ENCODE data around the gene SLC11A2. TPM values are rescaled to one million over a fixed set of nuclear protein-coding genes. Genes with fewer than 3 reads are reported as not detected.
A peak's percentile ranks its signal among the peaks of the same experiment; 100 is the strongest.

Gene SLC11A2
- total and polyA plus RNA-seq, 2 experiments from 2014 or later, result 18.7 to 22.8 TPM

DNA sequence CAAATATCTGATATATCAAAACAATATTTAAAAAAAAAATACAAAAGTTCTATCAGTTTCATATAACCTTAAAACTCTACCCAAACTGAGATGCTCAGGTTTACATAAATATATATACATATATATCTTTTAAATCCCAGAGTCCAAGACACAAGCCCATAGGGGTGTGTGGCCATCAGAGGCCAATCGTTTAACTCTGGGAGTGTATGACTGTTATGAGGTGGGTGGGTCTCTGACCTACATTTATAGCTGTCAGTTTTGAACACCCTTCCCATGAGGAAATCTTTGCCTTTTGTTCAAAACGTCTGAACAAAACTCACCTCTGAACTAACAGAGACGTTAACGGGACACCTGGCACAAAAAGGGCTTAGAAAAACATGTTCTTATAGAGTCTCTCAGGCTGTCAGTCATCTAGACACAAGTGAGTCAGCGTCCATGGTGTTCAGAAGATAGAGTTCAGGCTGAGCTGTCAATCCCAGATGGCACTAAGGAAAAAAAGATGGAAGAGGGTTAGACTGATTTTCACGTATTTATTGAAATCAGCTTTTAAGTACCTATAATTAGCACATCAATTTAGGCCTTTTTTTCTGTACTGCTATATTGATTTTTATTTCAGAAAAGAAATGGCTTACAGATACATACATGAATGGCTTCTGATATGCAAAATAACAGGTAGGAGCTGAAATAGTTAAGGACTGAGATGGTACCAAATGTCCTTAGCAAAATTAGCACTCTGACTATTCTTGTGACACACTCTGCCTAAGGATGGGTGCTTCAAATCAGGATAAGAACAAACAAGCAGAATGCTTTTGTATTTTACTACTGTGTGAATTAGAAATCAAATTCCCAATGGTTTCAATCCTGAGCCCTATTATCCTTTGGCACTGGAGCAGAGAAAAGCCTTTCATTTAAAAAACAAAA is 44.6 kb downstream of the SLC11A2 start:
- Histone ChIP-seq H2AFZ (no peak overlapping the region), H3K27ac (no peak overlapping the region), H3K4me3 (no peak overlapping the region), H3K4me2 (ENCODE audit: unreplicated experiment) (no peak overlapping the region), H4K20me1 (ENCODE audit: insufficient read depth) (no peaks in the 10 kb centered on the region), H3K36me3 (ENCODE audit: low read depth) (0 out of 2 replicates have a peak, but pooled peaks cover 2% of the 10 kb centered on the region), H3K4me1 (ENCODE audit: insufficient read depth) (peaks cover 20% of the 10 kb centered on the region), H3K9ac (no peak overlapping the region), H3K9me3 (ENCODE audit: low read depth) (no peaks in the 10 kb centered on the region), H3F3A (ENCODE audit: insufficient read depth) (peaks cover 22% of the 10 kb centered on the region), H3K27me3 (replicated peaks; ENCODE audit: insufficient read depth) (no peaks in the 10 kb centered on the region), H3K79me2 (ENCODE audit: insufficient read depth) (no peaks in the 10 kb centered on the region), H3K9me2 (ENCODE audit: insufficient read depth) (no peaks in the 10 kb centered on the region)
- TF ChIP-seq EZH2 (IDR thresholded peaks at IDR 0.05; ENCODE audit: insufficient read depth, poor library complexity, severe bottlenecking), result no peak
- no peak for TF ChIP-seq EZH2phosphoT487 (IDR thresholded peaks at IDR 0.05; ENCODE audit: insufficient read depth, low read depth)
- WGBS, 2 experiments (ENCODE audit: low coverage in 1 of 2, low lambda C conversion rate in 2 of 2, missing lambda C conversion rate in 2 of 2), result 81% methylated on average over 6 of the region's 6 CpGs
- no peak for DNase-seq
- in situ Hi-C loops (cut with MboI), result no loop called here

DNA sequence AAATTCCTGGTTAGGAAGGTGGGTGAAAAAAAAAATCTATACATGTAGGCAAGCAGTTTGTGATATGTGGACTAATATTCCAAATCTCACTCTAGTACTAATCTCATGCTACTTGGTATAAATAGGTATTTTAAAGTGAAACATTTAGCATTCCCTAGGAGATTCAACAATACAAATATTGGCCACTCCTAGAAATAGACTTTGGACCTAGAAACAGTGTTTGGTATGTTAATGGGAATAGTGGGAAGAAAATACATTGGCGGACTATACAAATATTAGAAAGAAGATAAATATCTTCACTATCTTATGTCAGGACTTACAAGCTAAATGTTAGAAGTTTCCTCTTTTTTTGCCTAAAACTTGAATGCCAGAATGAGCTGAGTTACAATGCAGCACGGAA is 45.6 kb downstream of the SLC11A2 start:
- H3K4me2 ChIP-seq (ENCODE audit: unreplicated experiment), result no peak overlapping the region
- in situ Hi-C loops (cut with MboI), result no loop called here
- no peaks in the 10 kb centered on the region for H3K27me3 ChIP-seq (replicated peaks; ENCODE audit: insufficient read depth)
- no peak for DNase-seq
- no peaks in the 10 kb centered on the region for H4K20me1 ChIP-seq (ENCODE audit: insufficient read depth)
- H3K4me1 ChIP-seq (ENCODE audit: insufficient read depth), result peaks cover 16% of the 10 kb centered on the region
- H3K4me3 ChIP-seq, result no peak overlapping the region
- H3K9ac ChIP-seq, result no peak overlapping the region
- no peaks in the 10 kb centered on the region for H3K9me3 ChIP-seq (ENCODE audit: low read depth)
- TF ChIP-seq EZH2 (IDR thresholded peaks at IDR 0.05; ENCODE audit: insufficient read depth, poor library complexity, severe bottlenecking) (no peak), EZH2phosphoT487 (IDR thresholded peaks at IDR 0.05; ENCODE audit: insufficient read depth, low read depth) (no peak)
- no peak overlapping the region for H2AFZ ChIP-seq
- H3K9me2 ChIP-seq (ENCODE audit: insufficient read depth), result no peaks in the 10 kb centered on the region
- 85 to 90% methylated on average over 2 of the region's 2 CpGs for WGBS, 2 experiments (ENCODE audit: low coverage in 1 of 2, low lambda C conversion rate in 2 of 2, missing lambda C conversion rate in 2 of 2)
- no peak overlapping the region for H3K27ac ChIP-seq
- 0 out of 2 replicates have a peak, but pooled peaks cover 2% of the 10 kb centered on the region for H3K36me3 ChIP-seq (ENCODE audit: low read depth)
- peaks cover 18% of the 10 kb centered on the region for H3F3A ChIP-seq (ENCODE audit: insufficient read depth)
- H3K79me2 ChIP-seq (ENCODE audit: insufficient read depth), result no peaks in the 10 kb centered on the region

DNA sequence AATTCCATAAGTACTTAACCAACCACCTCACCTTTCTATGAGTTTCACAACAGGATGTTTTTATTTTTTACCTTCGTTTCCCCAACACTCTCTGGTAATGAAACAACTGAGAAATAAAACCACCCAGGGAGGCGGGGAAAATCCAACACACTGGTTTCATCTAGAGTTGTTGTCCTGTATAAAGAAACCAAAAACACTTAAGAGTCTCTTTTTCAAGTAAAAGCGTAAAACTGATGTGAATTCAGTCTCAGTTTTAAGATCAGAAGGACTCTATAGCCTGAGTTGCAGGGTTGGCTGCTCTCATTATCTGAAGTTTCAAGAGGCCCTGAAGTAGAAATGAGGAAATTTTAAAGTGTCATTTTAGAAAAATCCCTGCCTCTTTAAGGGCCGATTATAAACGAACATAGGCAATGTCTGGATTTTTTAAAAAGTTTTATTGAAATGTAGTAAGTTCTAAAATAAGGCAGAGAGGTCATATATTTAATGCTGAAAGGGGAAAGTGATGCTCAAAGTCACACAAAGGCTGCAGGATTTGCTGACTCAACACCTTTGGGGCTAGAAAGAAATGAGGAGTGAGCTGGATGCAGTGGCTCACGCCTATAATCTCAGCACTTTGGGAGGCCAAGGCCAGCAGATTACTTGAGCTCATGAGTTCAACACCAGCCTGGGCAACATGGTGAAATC is 46.7 kb downstream of the SLC11A2 start:
- Histone ChIP-seq H3K79me2 (ENCODE audit: insufficient read depth) (no peaks in the 10 kb centered on the region), H3K27ac (no peak overlapping the region), H3K9ac (no peak overlapping the region), H3F3A (ENCODE audit: insufficient read depth) (peaks cover 8% of the 10 kb centered on the region), H2AFZ (no peak overlapping the region), H3K9me2 (ENCODE audit: insufficient read depth) (no peaks in the 10 kb centered on the region), H3K4me1 (ENCODE audit: insufficient read depth) (peaks cover 6% of the 10 kb centered on the region), H3K4me2 (ENCODE audit: unreplicated experiment) (no peak overlapping the region), H4K20me1 (ENCODE audit: insufficient read depth) (no peaks in the 10 kb centered on the region), H3K27me3 (replicated peaks; ENCODE audit: insufficient read depth) (no peaks in the 10 kb centered on the region), H3K4me3 (no peak overlapping the region), H3K9me3 (ENCODE audit: low read depth) (no peaks in the 10 kb centered on the region), H3K36me3 (ENCODE audit: low read depth) (0 out of 2 replicates have a peak, but pooled peaks cover 2% of the 10 kb centered on the region)
- TF ChIP-seq EZH2 (IDR thresholded peaks at IDR 0.05; ENCODE audit: insufficient read depth, poor library complexity, severe bottlenecking) (no peak), EZH2phosphoT487 (IDR thresholded peaks at IDR 0.05; ENCODE audit: insufficient read depth, low read depth) (no peak)
- no peak for DNase-seq
- in situ Hi-C loops (cut with MboI), result no loop called here
- 87 to 89% methylated on average over 6 of the region's 6 CpGs for WGBS, 2 experiments (ENCODE audit: low coverage in 1 of 2, low lambda C conversion rate in 2 of 2, missing lambda C conversion rate in 2 of 2)

DNA sequence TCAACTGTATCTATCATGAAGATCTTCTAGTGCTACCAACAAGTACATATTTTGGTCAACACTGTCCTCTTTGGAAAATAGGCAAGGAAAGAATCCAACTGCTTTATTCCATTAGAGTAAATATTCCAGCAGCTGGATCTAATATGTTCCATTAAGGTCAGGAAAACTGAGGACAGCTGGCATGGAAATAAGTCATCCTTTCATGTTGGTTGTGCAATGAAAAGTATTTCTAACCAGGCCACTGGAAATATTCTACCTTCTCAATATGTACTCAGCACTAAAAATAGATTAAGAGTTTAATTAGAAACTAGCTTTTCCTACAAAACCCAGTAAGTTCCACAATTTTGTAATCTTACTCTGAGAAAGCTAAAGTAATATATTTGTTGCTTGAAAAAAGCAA is 54.2 kb downstream of the SLC11A2 start:
- H2AFZ ChIP-seq, result no peak overlapping the region
- no peak overlapping the region for H3K27ac ChIP-seq
- no peak overlapping the region for H3K4me3 ChIP-seq
- TF ChIP-seq EZH2 (IDR thresholded peaks at IDR 0.05; ENCODE audit: insufficient read depth, poor library complexity, severe bottlenecking) (no peak), EZH2phosphoT487 (IDR thresholded peaks at IDR 0.05; ENCODE audit: insufficient read depth, low read depth) (no peak)
- in situ Hi-C loops (cut with MboI), result no loop called here
- no peaks in the 10 kb centered on the region for H3K27me3 ChIP-seq (replicated peaks; ENCODE audit: insufficient read depth)
- peaks cover 2% of the 10 kb centered on the region for H3K9me3 ChIP-seq (ENCODE audit: low read depth)
- H3K4me1 ChIP-seq (ENCODE audit: insufficient read depth), result 0 out of 2 replicates have a peak, but pooled peaks cover 4% of the 10 kb centered on the region
- DNase-seq, result peak; percentile 59
- no peaks in the 10 kb centered on the region for H3K36me3 ChIP-seq (ENCODE audit: low read depth)
- H3K9ac ChIP-seq, result no peak overlapping the region
- H4K20me1 ChIP-seq (ENCODE audit: insufficient read depth), result no peaks in the 10 kb centered on the region
- H3K4me2 ChIP-seq (ENCODE audit: unreplicated experiment), result no peak overlapping the region
- H3F3A ChIP-seq (ENCODE audit: insufficient read depth), result peaks cover 8% of the 10 kb centered on the region; the same call in 1 of the 2 replicates
- H3K9me2 ChIP-seq (ENCODE audit: insufficient read depth), result no peaks in the 10 kb centered on the region
- H3K79me2 ChIP-seq (ENCODE audit: insufficient read depth), result no peaks in the 10 kb centered on the region
